PFSK-1 (cell line): ENCODE measurements around the gene RPL37A.

Source experiments
- FOXP2 ChIP-seq: optimal IDR thresholded peaks from 2 replicates; pipeline ENCODE3; 2011; ENCODE audit warnings: borderline replicate concordance, control low read depth, inconsistent platforms; ENCODE audit not compliant: insufficient read depth; ENCODE audit errors: extremely low read length, extremely low read depth
- POLR2AphosphoS5 ChIP-seq: IDR thresholded peaks from 2 replicates; pipeline ENCODE4 v1.6.1; 2012; ENCODE audit warnings: low read depth, mild to moderate bottlenecking, control low read depth, low read length, moderate library complexity
- SIN3A ChIP-seq: IDR thresholded peaks from 2 replicates; pipeline ENCODE4 v1.6.1; 2012; ENCODE audit warnings: mild to moderate bottlenecking, low read length, moderate library complexity, borderline replicate concordance; ENCODE audit not compliant: insufficient read depth
- TAF1 ChIP-seq: IDR thresholded peaks from 2 replicates; pipeline ENCODE4 v1.6.1; 2012; ENCODE audit warnings: low read length, control low read depth, borderline replicate concordance; ENCODE audit not compliant: insufficient read depth
- TF ChIP-seq, protein P1 (sequence below), 2 experiments: IDR thresholded peaks; 2 replicates each; pipeline versions ENCODE4 v1.6.1 to v1.8.0; 2011 to 2012; ENCODE audit warnings: low read depth in 2 of 2, low read length in 2 of 2, control low read depth in 1 of 2, inconsistent platforms in 1 of 2, mild to moderate bottlenecking in 1 of 2, moderate library complexity in 1 of 2; ENCODE audit not compliant: insufficient read depth in 1 of 2

DNA sequence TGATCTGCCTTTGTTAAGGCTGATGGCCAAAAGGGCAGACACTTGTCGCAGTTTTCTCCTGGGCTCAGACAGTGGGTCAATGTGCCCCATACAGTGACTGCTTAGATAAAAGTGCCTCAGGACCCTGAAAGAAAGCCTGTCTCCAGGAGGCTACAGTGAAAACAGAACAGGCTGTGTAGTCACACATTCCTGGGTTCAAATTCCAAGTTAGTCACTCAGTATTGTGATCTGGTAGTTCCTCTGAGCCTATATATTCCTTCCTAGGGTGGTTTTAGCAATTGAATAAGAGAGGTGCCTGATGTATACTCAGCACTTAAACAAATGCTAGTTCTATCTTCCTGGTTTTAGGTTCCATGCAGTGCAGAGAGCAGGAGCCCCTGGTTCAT, 54.4 kb downstream of the RPL37A start:
- no peak for TF ChIP-seq SIN3A
- no peak for TF ChIP-seq TAF1
- TF ChIP-seq POLR2AphosphoS5 = no peak
- TF ChIP-seq, protein P1, sequence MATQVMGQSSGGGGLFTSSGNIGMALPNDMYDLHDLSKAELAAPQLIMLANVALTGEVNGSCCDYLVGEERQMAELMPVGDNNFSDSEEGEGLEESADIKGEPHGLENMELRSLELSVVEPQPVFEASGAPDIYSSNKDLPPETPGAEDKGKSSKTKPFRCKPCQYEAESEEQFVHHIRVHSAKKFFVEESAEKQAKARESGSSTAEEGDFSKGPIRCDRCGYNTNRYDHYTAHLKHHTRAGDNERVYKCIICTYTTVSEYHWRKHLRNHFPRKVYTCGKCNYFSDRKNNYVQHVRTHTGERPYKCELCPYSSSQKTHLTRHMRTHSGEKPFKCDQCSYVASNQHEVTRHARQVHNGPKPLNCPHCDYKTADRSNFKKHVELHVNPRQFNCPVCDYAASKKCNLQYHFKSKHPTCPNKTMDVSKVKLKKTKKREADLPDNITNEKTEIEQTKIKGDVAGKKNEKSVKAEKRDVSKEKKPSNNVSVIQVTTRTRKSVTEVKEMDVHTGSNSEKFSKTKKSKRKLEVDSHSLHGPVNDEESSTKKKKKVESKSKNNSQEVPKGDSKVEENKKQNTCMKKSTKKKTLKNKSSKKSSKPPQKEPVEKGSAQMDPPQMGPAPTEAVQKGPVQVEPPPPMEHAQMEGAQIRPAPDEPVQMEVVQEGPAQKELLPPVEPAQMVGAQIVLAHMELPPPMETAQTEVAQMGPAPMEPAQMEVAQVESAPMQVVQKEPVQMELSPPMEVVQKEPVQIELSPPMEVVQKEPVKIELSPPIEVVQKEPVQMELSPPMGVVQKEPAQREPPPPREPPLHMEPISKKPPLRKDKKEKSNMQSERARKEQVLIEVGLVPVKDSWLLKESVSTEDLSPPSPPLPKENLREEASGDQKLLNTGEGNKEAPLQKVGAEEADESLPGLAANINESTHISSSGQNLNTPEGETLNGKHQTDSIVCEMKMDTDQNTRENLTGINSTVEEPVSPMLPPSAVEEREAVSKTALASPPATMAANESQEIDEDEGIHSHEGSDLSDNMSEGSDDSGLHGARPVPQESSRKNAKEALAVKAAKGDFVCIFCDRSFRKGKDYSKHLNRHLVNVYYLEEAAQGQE (IDR thresholded peaks at IDR 0.05; ENCODE audit: insufficient read depth in 1 of 2, low read depth in 2 of 2, low read length in 2 of 2) = no peak
- no peak for TF ChIP-seq FOXP2
